GM21576 (cell line): ENCODE measurements around the gene SETD2.

Experiments used
- ATAC-seq: cut with Tn5 transposase; IDR thresholded peaks from one replicate; pipeline ENCODE4 v1.9.1; 2021; ENCODE audit warnings: mild to moderate bottlenecking, moderate library complexity; ENCODE audit not compliant: unreplicated experiment

SETD2 gene

DNA sequence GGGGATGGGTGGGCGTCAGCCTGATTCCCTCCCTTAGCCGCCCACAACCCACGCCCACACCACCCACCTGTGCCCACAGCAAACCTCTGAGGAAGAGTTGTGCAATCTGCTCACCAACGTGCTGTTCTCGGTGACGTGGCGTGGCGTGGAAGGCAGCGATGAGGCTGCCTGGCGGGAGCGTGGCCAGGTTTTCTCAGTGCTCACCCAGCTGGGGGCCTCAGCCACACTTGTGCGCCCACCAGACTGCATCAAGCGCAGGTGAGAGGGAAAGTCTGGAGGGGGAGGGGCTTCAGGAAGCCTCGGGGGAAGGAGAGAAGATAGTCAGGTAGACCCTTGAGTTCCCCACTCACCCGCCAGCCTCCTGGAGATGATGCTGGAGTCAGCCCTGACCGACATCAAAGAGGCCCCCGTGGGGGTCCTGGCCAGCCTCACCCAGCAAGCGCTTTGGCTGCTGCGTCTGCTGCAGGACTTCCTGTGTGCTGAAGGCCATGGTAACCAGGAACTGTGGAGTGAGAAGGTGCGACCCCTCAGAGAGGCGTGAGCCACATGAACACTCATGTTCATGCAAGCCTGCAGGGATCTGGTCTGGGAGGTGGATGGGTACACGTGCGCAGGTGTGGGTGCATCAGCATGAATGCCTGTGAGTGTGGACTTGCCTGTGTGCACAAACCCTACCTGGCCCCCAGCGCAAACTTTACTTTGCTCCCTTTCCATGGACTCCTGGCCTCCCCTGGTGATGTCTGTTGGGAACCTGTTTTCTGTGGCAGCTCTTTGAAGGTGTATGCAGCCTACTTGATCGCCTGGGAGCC, 162.8 kb downstream of the SETD2 start:
- no peak for ATAC-seq

DNA sequence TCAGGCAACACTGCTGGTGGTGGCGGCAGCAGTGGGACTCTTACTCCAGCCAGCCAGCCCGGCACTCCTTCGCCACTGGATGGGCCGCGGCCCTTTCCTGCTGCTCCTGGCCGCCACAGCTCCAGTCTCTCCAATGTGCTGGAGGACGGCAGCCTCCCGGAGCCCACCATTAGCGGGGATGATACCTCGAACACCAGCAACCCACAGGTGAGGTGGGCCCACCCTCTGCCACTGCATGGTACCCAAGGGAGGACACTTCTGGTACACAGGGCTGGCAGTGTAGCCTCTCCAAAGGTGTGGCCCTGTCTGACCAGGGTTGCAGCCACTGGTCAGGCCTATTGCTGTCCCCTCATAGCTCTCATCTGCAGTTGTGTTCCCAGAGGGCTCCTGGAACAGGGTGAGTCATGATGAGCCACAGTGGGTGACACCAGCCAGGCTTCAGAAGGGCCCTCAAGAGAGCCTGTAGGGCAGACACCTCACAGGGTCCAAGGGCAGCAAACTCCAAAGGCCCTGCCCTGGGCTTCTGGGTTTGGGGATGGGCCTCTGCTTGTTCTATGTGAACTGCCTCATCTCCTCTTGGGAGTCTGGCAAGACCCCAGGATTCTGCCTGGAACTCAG, 163.6 kb downstream of the SETD2 start:
- ATAC-seq, result no peak

DNA sequence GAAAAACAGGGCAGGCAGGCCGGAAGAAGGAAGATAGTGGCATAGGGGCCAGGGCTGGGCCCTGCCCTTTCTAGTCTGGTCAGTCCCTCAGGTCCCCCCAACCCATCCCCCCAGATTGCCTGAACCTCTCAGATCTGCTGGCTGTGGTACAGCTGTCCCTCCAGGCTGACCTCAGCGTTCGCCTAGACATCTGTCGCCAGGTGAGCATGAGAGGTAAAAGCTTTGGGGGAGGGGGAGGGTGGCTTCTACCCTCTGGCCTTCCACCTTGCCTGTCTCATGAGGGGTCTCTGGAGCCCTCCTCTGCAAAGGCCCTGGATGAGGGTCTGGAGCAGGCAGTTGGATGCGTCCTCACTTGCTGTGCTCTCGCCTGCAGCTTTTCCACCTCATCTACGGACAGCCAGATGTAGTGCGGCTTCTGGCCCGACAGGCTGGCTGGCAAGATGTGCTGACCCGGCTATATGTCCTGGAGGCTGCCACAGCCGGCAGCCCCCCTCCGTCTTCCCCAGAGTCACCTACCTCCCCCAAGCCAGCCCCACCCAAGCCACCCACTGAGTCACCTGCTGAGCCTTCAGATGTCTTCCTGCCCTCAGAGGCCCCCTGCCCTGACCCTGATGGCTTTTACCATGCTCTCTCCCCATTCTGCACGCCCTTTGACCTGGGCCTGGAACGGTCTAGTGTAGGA, 164.3 kb downstream of the SETD2 start:
- no peak for ATAC-seq

DNA sequence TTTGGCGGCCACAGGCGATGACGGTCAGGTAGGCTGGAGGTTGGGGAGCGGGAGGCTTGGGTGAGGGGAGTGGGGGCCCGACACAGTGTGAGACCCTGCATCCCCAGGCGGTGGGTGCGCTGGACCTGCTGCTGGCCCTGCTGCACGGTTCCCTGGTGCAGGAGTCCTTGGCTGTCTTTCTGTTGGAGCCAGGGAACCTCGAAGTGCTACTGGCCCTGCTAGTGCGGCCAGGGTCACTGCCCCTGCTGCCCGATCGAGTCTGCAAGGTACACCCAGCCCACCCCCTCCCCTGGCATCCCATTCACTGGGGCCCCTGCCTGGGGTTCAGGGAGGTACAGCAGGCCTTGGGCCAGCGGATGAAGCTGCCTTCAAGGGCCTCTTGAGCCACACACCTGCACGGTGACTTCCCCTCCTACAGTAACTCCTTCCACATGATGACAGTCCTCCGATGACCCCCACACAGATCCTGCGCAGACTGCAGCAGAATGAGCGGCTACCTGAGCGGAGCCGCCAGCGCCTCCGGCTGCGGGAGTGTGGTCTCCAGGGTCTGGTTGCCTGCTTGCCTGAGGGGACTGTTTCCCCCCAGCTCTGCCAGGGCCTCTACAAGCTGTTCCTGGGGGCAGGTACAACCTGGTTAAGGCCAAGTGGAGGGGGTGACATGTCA, 164.9 kb downstream of the SETD2 start:
- no peak for ATAC-seq

DNA sequence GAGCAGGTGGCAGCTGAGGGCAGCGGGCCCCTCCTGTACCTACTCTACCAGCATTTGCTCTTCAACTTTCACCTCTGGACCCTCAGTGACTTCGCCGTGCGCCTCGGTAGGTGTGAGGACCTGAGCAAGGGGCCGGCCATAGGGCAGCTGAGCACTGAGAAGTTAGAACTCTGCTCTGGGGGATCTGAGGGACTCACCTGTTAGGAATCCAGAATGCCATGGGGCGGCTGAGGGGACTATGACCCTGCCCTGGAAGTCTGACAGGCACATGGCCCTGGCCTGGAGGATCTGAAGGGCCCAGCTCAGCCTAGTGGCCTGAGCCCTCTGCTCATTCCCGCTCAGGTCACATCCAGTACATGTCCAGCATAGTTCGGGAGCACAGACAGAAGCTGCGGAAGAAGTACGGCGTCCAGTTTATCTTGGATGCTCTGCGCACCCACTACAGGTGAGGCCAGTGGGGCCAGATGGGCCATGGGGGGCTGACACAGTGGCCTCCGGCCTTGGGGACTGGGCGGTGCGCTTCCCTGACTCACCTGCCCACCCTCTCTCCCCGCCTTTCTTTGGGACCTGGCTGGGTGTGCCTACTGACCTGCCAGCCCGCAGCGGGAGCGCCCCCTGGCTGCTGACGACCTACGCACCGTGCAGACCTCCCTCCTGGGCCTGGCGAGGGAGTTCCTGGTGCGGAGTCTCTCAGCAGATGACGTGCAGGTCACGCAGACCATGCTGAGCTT, 165.6 kb downstream of the SETD2 start:
- ATAC-seq, result no peak

DNA sequence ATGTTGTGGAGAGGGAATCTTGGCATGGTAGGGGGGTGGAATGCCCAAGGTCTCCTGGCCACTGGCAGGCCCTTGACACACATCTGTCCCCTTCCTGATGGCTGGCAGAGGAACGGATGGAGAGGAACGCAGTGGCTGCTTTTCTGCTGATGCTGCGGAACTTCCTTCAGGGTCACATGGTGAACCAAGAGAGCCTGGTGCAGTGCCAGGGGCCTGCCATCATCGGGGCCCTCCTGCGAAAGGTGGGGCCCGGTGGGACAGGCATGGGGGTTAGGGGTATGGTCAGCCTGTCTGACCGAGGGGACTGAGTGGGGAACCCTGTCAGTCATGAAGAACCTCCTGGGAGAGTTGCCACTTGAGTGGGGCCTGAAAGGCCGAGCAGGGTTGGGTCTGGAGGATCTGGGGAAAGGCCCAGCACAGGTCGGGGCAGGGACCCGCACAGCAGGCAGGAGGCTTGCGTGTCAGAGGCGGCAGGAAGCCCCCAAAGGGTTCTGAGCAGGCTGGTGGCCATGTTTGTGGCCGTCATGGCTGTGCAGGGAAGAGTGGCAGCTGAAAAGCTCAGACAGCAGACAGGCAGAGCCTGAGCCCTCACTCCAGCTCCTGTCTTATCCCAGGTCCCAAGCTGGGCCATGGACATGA, 166.3 kb downstream of the SETD2 start:
- ATAC-seq, result no peak

DNA sequence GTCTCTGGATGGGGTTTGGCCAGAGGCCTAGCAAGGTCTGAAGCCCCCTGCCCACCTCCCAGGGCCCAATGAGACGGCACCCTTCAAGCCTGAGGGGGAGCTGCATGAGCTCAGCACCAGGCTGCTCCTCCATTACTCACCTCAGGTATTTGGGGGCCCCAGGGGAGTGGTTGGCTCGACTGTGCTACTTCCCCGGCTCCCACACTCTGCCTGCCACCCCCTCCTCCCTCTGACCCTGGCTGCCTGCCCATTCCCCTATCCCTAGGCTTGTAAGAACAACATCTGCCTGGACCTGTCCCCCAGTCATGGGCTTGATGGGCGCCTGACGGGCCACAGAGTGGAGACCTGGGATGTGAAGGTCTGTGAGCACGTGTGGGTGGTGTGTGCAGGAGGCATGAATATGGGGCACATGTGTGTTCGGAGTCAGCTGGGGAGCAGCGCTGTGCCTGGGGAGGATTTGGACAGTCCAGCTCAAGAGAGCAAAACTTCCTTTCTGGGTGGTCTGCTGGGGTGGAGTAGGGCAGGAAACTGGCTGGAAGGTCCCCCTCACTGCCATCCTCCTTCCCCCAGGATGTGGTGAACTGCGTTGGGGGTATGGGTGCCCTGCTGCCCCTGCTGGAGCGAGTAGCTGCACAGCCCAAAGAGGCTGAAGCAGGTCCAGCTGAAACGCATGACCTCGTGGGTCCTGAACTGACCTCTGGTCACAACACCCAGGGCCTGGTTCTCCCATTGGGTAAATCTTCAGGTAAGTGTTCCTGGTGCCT, 167.0 kb downstream of the SETD2 start:
- no peak for ATAC-seq

DNA sequence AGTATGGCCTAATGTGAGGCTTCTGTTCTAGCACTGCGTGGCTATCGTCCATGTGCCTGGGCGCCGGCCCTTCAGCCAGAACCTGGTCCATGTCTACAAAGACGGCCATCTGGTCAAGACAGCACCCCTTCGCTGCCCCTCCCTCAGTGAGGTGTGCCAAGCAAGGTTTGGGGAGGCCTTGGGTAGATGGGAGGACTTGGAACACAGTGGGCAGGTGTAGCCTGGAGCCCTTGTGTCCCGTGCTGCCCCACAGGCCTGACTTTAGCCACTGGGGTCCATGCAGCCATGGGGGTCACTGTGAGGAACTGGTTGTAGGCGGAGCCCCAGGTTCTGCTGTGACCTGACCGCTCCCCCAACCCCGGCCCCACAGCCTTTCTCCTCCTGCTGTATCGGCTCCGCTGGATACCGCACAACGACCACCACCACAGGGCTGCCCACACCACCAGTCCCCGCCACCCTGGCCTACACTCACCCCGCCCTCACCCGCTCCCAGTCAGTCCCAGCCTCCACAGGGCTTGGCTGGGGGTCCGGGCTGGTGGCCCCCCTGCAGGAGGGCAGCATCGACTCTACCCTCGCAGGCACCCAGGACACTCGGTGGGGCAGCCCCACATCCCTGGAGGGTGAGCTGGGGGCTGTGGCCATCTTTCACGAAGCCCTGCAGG, 167.9 kb downstream of the SETD2 start:
- ATAC-seq, result no peak

DNA sequence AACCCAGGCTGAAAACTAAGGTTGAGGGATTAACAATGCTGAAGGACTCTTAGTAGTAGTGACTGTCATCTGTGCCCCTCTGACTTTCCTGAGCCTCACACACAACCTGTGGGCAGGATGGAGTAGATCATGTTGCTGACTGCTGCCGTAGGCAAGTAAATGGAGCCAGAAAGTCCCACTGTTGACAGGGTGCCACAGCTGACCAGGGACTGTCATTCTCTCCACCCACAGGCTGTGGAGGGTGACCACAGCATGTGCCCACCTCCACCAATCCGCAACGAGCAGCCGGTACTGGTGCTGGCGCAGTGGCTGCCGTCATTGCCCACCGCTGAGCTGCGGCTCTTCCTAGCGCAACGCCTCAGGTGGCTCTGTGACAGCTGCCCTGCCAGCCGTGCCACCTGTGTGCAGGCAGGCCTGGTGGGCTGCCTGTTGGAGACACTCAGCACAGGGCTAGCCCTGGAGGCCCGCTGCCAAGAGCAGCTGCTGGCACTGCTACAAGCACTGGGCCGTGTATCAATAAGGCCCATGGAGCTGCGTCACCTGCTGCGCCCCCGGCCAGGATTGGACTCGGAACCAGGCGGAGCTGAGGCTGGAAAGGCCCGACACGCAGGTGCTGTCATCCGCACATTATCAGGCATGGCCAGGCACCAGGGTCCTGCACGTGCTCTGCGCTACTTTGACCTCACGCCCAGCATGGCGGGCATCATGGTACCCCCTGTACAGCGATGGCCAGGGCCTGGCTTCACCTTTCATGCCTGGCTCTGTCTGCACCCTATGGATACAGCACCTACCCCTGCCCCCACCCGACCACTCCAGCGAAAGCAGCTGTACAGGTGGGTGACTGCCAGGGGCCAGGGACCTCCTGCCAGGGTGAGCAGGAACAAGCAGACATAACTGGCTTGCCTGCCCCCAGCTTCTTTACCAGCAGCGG, 168.8 kb downstream of the SETD2 start:
- no peak for ATAC-seq

DNA sequence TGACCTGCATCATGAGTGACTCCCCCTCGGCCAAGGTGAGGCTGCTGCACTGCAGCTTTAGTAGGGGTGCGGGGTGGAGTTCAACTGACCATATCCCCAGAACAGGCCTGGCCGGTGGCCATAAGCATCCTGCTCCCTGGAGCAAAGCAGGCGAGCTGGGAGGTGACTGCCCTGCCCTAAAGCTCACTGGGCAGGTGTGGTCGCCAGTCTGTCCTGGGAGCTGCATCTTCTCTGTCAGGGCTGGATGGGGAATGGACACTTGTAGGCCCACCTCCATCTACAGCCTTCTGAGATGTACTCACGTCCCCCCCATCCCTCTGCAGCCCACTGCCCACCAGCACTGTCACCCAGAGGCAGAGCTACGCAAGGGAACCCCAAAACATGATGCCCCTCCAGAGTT, 169.9 kb downstream of the SETD2 start:
- ATAC-seq, result no peak

DNA sequence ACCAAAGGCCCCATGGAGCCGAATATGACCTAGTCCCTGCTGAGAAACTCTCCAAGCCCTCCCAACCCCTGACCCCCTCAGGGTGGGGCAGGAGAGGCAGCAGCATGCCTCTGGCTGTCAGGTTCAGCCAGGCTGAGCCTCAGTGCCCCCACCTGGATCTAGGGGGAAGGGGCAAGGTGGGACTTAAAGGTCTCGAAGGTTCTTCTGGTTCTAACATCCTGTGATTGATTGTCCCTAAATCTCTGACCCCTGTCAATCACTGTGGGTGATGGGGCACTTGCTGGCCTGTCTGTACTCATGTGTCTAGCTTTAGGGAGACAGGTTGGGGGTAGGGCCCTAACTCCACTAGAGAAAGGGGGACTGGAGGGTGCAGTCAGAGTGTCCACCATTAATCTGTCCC, 170.6 kb downstream of the SETD2 start:
- no peak for ATAC-seq

DNA sequence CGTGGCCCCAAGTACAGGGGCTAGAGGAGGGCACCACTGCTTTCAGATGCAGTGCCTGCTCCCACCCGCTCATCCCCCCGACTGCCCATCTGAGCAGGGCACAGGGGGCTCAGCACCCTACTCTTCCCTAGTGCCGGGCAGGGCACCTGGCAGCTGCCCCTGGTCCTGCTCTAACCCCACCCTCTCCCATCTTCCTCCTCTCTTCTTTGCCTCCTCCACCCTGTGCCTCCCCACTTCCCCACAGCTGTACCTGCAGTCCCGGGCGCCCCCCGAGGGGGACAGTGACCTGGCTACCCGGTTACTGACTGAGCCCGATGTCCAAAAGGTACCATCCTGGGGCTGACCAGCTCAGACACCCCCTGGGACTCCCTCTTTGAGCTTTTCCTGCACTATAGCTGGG, 171.7 kb downstream of the SETD2 start:
- no peak for ATAC-seq

DNA sequence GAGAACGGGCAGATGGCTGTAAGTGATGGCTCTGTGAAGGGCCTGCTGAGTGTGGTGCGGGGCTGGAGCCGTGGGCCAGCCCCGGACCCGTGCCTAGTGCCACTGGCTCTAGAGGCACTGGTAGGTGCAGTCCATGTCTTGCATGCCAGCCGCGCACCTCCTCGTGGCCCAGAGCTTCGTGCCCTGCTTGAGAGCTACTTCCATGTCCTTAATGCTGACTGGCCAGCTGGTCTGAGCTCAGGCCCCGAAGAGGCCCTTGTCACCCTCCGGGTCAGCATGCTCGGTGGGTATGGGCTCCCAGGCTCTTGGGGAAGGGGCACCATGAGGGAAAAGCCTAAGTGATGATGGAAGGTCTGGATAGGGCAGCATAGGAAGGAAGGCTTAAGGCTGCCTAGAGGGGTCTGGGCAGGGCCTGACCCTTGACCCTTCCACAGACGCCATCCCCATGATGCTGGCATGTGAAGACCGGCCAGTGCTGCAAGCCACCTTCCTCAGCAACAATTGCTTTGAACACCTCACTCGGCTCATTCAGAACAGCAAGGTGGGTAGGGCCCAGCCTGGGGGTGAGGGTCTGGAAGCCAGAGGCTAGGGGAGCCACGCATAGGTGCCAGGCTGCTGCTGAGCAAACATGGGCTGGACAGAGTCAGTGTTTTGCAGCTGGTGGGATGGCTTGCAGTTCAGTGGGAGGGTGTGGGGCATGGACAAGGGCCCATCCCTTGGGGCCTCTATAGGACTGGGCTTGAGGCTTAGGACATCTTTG, 172.3 kb downstream of the SETD2 start:
- no peak for ATAC-seq

DNA sequence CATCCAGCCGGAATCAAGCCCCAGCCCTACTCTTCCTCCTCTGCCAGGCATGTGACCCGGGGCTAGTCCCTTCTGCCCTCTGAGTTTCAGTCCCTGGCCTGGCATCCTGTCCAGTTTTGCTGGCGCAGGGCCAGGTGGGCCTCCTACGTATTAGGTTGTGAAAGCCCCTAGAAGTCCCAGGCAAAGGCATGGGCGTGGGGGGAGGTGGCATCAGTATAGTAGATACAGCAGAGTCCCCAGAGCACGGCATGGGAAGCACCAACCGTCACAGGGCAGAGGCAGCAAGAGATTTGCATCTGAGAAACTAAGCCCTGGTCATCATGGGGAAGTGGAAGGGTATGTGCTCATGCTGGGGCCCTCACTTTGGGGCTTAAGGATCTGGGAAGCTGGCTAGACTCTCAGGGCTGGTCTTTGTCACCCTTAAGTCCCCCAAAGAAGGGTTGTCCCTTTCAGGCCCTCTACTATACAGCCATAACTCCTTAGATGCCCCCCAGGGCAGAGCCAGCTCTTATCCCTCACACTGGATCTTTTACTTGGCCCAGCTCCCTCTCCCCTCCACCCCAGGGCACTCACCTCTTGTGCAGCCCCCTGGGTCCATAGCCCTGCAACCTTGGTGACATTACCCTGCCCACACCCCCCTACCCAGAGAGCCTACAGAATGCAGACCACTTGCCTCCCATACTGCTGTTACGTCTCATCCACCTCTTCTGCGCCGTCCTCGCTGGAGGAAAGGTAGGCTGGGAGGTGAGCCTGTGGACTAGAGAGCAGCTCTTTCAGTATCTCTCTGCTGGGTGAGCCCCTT, 173.1 kb downstream of the SETD2 start:
- ATAC-seq, result no peak

DNA sequence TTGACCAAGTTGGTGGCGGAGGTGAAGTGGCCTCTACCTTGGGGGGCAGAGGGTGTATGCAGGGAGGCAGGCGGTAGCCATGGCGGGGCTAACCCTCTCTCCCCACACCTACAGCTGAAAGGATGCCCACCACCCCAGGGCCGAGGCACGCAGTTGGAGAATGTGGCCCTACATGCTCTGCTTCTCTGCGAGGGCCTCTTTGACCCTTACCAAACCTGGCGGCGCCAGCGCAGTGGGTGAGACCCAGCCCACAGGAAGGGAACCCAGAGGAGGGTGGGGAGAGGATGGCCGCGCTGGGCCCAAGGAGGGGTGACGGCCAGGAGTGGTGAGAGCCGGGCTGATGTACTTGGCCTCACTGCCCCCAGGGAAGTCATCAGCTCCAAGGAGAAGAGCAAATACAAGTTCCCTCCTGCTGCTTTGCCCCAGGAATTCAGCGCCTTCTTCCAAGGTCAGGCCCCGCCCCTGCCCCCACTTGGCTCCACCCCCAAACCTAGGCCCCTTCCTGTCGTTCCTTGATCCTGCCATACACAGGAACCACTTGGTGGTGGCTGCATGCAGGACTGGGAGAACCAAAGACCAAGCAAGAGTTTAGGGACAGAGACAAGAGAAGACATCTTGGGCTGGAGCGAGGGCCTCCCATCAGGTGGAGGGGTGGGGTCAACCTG, 174.6 kb downstream of the SETD2 start:
- ATAC-seq, result no peak

DNA sequence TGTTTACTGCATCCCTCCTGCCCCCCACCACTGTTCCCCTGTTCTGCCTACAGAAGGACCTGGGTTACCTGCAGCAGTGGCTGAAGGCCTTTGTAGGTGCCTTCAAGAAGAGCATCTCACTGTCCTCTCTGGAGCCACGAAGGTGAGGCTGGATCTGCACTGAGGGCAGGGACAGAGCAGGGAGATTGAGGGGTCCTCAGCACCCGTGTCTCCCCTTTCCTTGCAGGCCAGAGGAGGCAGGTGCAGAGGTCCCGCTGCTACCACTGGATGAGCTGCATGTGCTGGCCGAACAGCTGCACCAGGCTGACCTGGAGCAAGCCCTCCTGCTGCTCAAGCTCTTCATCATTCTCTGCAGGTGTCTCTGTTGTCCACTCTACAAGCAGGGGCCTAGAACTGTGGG, 175.3 kb downstream of the SETD2 start:
- ATAC-seq, result no peak
